SHP77 (cell line): ENCODE measurements around the gene MEGF10.

ENCODE experiments used
- DNase-seq, 2 experiments: peaks; one replicate each; lab custom pipeline; 2025; lab: John Stamatoyannopoulos, UW

Gene MEGF10

DNA sequence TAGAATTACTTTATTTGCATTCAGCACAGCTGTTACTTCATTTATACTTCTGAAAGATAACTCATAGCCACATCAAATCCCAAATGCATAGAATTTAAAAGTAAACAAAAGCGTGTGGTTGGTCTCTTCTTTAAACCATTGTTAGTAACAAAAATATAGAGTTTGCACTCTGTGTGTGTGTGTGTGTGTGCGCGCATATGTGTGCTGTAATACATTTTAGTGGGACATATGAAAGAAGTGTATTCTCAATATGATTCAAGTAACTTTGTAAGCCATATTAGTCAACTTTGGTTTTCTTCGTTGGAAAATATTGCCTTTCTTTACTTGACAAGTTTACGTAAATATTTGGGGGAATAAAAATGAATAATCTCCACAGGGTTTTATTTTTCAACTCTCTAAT is 120.8 kb downstream of the MEGF10 start:
- DNase-seq: no peak

DNA sequence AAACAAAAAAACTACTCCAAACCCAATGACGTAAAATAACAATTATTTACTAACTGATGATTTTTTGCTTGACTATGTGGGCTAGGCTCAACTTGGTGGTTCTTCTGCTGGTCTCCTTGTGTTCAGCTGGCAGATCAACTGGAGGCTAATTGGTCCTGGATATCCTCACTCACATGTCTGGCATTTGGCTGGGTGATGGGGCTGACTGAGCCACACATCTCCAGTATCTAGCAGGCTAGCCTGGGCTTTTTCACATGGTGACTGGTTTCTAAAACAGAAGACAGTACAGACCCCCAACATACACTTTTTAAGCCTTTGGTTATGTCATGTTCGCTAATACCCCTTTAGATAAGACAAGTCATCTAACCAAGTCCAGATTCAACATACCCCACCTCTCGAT is 122.1 kb downstream of the MEGF10 start:
- DNase-seq: no peak

DNA sequence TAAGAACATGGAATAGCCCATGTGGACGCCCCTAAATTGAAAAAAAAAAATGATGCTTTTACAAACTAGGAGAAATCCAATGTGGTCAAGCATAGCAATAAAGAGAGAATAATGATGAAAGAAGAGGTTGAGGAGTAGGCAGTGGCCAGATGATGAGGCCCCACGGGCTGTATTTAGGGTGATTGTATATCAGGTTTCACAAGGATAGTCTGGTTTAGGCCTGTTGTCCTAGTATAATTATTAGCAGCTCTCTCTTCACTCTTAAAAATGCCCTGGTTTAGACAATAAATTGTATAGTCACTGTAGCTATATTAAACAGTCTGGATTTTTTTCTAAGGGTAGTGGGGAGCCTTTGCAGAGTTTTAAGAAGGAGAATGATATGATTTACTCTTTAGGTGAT is 124.4 kb downstream of the MEGF10 start:
- DNase-seq: no peak

DNA sequence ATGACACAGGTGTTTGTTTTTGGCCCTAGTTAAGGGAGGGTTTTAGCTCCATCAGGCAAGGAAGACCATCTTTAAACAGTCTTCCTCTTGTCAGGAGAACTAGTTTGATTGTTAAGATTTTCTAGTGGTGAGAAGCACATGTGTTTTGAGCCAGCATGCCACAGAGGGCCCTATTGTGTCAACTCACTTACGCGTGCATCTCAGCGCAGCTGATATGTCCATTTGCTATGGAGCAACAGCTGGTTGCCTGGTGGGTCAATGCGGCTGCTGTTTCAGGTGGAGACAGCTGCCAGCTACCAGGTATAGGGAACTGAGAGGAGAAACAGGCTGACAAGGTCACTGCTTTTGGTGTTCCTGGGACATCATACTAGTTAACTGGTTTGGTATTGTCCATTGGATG is 126.3 kb downstream of the MEGF10 start:
- no peak for DNase-seq

DNA sequence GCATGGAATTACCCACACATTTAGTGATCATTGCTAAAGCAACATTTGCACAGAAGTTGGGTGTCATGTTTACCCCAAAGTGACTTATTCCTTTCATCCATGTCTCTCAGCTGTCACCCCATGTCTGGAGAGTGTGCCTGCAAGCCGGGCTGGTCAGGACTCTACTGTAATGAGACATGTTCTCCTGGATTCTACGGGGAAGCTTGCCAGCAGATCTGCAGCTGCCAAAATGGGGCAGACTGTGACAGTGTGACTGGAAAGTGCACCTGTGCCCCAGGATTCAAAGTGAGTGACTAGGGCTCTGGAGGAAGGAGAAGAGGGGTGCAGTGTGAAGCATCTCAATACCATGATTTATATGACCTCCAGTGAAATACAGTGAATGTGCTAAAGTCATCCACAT is 126.9 kb downstream of the MEGF10 start:
- peak in 1 of 2 experiments; percentile 19 for DNase-seq

DNA sequence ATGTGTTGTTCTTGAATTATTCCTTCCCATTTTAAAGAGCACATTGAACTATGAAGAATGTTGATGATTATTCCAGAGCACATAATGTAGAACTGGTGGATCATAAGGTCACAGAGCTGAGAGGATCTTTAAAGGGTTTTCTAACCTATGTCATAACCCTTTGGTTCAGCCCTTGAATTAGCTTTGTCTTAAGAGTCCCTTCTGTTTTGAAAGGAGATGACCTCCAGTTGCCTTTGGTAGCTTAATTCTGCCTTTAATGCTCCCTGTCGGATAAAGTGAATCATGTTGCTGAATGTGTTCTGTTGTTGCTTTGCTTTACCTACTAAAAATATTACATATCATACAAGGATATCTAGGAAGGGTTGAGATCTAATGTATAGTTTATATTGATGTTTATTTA is 127.8 kb downstream of the MEGF10 start:
- no peak for DNase-seq

- DNase-seq: peak in 1 of 2 experiments; percentile 9
These were observed 128.5 kb downstream of the MEGF10 start for GRCh38 chr5:127418974-127419682.

DNA sequence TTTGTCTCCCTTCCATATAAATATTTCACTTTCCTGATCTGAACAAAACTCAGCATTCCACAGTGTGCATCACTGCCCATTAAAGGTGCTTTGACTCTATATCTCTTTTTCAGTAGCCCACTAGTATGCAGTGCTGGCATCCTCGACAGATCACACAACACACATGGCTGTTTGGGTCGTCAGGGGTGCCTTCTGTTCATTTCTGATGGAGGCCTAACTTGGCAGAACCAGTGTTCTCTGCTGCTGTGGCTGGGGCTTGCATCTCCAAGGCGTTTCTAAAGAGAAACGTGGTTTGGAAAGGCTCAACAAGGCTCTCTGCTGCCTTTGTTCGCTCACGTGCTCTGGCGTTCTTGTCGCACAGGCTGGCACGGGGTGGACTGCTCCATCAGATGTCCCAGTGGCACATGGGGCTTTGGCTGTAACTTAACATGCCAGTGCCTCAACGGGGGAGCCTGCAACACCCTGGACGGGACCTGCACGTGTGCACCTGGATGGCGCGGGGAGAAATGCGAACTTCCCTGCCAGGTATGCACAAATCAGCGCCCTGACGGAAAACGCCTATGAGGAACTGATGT is 129.2 kb downstream of the MEGF10 start:
- no peak for DNase-seq

- DNase-seq: no peak
These were observed 130.2 kb downstream of the MEGF10 start for GRCh38 chr5:127420758-127421157.

GRCh38 chr5:127421471-127421870 is 130.9 kb downstream of the MEGF10 start:
- no peak for DNase-seq

- no peak for DNase-seq
These were observed 132.7 kb downstream of the MEGF10 start for GRCh38 chr5:127423173-127423798.

DNA sequence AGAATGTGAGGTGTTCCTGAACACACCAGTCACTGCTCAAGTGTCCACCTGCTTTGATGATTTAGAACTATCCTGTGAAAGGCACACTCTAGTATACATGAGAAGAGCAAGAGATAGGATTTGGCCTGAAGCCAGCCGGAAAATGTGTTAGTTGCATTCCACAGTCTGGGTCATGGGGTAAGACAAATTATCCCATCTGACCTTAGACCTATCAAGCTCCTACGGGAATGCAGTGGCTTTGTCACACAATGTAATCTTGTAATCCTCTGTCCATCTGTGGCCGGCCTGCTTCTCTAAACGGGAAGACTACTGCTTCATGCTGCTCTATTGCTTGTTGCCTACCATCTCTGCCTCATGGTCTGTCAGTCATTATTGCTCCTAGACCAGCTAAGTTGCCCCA is 134.4 kb downstream of the MEGF10 start:
- DNase-seq: no peak

DNA sequence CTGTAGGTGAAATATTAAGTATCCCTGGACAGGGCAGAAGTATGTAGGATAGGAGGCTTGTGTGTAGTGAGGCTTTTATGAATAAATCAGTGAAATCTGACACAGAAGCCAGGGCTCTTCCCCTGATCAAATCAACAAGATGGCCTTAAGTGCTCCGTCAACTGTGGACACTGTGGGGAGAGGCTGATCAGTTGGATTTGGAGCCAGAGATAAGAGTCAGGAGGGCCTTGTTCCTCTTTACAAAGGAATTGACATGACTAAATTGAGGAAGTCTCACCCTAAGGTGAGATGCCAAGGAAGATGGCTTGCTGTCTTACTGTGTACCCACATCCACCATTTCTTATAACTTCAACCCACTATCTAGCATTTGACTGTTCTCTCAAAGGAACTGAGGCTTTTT is 135.3 kb downstream of the MEGF10 start:
- no peak for DNase-seq

GRCh38 chr5:127426661-127427060 is 136.1 kb downstream of the MEGF10 start:
- no peak for DNase-seq

DNA sequence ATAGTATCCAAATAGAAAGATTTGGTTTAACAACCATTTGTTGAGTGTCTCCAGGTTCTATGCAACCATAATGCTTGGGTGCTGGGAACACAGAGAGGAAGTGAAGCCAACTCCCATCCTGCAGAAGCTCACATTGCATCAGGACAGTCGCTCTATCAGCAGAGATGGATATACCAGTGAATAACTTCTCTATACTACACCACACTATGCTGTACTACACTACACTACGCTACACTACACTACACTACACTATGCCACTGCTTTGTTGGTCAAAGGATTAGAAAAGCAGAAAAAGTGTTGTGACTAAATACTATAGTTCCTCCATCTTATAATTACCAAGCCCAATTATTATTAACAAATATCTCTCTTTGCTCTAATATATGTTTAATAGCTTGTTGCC is 137.7 kb downstream of the MEGF10 start:
- DNase-seq: no peak

- DNase-seq: no peak
These were observed 138.2 kb downstream of the MEGF10 start for GRCh38 chr5:127428748-127429147.

GRCh38 chr5:127429928-127430327 is 139.3 kb downstream of the MEGF10 start:
- DNase-seq: no peak

DNA sequence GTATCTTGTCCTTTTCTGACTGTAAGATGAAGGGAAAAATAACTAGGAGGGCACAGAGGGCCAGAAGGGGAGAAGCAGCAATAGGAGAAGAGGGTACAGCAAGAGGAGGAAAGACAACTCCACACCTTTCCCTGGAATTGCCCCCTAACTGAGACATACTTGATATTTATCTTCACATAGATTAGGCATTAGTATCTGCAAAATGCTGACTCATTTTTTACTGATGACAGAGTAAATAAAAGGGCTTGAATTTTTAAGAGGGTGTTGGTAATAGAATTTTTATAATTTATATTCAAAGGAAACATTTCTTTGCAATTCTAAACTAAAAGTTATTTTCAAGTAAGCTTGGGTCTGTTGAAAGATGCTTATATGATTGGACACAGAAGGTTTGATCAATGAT is 140.0 kb downstream of the MEGF10 start:
- DNase-seq: no peak

GRCh38 chr5:127431977-127432585 is 141.5 kb downstream of the MEGF10 start:
- no peak for DNase-seq

- DNase-seq: no peak
These were observed 142.9 kb downstream of the MEGF10 start for GRCh38 chr5:127433526-127433925.

GRCh38 chr5:127434588-127434987 is 144.0 kb downstream of the MEGF10 start:
- DNase-seq: no peak

DNA sequence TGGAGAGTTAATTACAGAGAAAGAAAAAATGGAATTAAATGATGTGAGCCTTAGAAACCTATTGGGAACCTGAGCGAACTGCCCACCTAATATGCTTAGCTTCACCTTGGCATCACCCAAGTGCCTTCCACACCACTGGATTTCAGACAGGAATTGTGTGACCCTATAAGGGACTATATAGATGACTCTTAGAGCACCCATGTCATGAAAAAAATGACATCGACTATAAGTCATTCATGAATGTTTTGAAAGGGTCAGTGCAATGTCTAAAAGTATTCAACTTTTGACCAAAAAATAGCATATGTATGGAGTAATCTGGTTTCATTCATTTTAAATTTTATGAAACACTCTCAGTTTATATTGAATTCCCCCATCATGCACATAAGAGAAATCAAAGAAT is 145.2 kb downstream of the MEGF10 start:
- no peak for DNase-seq

DNA sequence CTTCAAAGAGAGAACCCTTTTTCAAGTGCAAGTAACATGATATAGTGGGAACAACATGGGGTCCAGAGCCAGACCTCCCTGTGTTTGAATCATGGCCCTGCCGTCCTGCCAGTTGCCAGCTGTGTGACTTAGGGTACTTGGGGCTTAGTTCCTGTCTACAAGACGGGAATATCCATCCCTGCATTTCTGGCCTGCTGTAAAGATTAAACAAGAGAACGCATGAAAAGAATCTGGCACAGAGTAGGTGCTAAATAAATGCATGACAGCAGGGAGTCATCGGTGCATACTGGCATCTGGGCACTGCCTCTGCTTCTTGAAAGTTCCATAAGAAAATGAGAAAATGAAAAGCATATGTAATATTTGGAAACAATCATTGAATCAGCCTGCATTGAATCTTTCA is 149.0 kb downstream of the MEGF10 start:
- DNase-seq: no peak
